MM.1S (cell line): ENCODE results near the gene MYH7.
"Not testable (repeated sequence)": the region's sequence is repeated elsewhere in the genome, so short reads cannot be mapped to it uniquely, and the experiment has no call there.

Experiments used
- DNase-seq: peaks from one replicate; pipeline ENCODE4 v3.0.0-alpha.2; 2015
- H2AFZ ChIP-seq: fragments of 300-600 bp; sonication (generic); 2 replicates; pipeline ENCODE4 v1.6.0; 2016; ENCODE audit warnings: antibody characterized with exemption, low read length
- H3F3A ChIP-seq: fragments of 300-600 bp; sonication (generic); 2 replicates; pipeline ENCODE4 v1.6.1; 2016; ENCODE audit warnings: mild to moderate bottlenecking, antibody characterized with exemption, low read length, moderate library complexity, mixed read lengths; ENCODE audit not compliant: insufficient read depth
- H3K27ac ChIP-seq: fragments of 300-600 bp; sonication (generic); 2 replicates; pipeline ENCODE4 v1.5.1; 2016; ENCODE audit warnings: mild to moderate bottlenecking, low read length
- H3K27me3 ChIP-seq: fragments of 300-600 bp; sonication (generic); replicated peaks from 2 replicates; pipeline ENCODE4 v1.6.0; 2016; ENCODE audit warnings: low read length; ENCODE audit not compliant: insufficient read depth
- H3K36me3 ChIP-seq: fragments of 300-600 bp; sonication (generic); replicated peaks from 2 replicates; pipeline ENCODE4 v1.6.1; 2016; ENCODE audit warnings: mild to moderate bottlenecking, low read length, mixed read lengths; ENCODE audit not compliant: insufficient read depth
- H3K4me1 ChIP-seq: fragments of 300-600 bp; sonication (generic); 2 replicates; pipeline ENCODE4 v1.6.1; 2016; ENCODE audit warnings: low read length, mixed read lengths
- H3K4me2 ChIP-seq: fragments of 300-600 bp; sonication (generic); 2 replicates; pipeline ENCODE4 v1.6.0; 2016; ENCODE audit warnings: low read depth, low read length
- H3K4me3 ChIP-seq: fragments of 300-600 bp; sonication (generic); 2 replicates; pipeline ENCODE4 v1.5.1; 2016; ENCODE audit warnings: low read length, mixed read lengths
- H3K79me2 ChIP-seq: fragments of 300-600 bp; sonication (generic); 2 replicates; pipeline ENCODE4 v1.6.1; 2016; ENCODE audit warnings: mixed run types, low read length, mixed read lengths
- H3K9ac ChIP-seq: fragments of 300-600 bp; sonication (generic); 2 replicates; pipeline ENCODE4 v1.6.1; 2016; ENCODE audit warnings: low read length, mixed read lengths
- H3K9me2 ChIP-seq: fragments of 300-600 bp; sonication (generic); replicated peaks from 2 replicates; pipeline ENCODE4 v1.6.1; 2016; ENCODE audit warnings: mild to moderate bottlenecking, low read length, mixed read lengths; ENCODE audit not compliant: insufficient read depth
- H3K9me3 ChIP-seq: fragments of 300-600 bp; sonication (generic); replicated peaks from 2 replicates; pipeline ENCODE4 v1.6.1; 2016; ENCODE audit warnings: mild to moderate bottlenecking, low read length, mixed read lengths; ENCODE audit not compliant: insufficient read depth
- H4K20me1 ChIP-seq: fragments of 300-600 bp; sonication (generic); 2 replicates; pipeline ENCODE4 v1.6.1; 2016; ENCODE audit warnings: mild to moderate bottlenecking, low read length, moderate library complexity, mixed read lengths; ENCODE audit not compliant: insufficient read depth
- CTCF ChIP-seq: fragments of 300-600 bp; sonication (generic); IDR thresholded peaks from 2 replicates; pipeline ENCODE4 v1.5.1; 2016; ENCODE audit warnings: antibody characterized with exemption, low read length, mixed read lengths
- EZH2 ChIP-seq: fragments of 300-600 bp; sonication (generic); optimal IDR thresholded peaks from 2 replicates; pipeline ENCODE3; 2017; ENCODE audit warnings: low read depth, mild to moderate bottlenecking, antibody characterized with exemption, low read length, mixed read lengths
- EZH2phosphoT487 ChIP-seq: fragments of 300-600 bp; sonication (generic); IDR thresholded peaks from 2 replicates; pipeline ENCODE4 v1.6.1; 2018; ENCODE audit warnings: antibody characterized with exemption, low read length

Gene MYH7

GRCh38 chr14:23428686-23429495 is 6.6 kb downstream of the MYH7 start:
- Histone ChIP-seq H3K4me3 (no peak overlapping the region), H3K9ac (no peak overlapping the region), H3K27ac (no peak overlapping the region), H4K20me1 (no peaks in the 10 kb centered on the region), H2AFZ (no peak overlapping the region), H3K9me2 (no peaks in the 10 kb centered on the region), H3K36me3 (no peaks in the 10 kb centered on the region), H3K27me3 (no peaks in the 10 kb centered on the region), H3K79me2 (no peaks in the 10 kb centered on the region), H3K4me2 (no peak overlapping the region), H3F3A (no peaks in the 10 kb centered on the region), H3K9me3 (no peaks in the 10 kb centered on the region), H3K4me1 (no peaks in the 10 kb centered on the region)
- DNase-seq, result no peak
- no peak for TF ChIP-seq CTCF
- no peak for TF ChIP-seq EZH2
- no peak for TF ChIP-seq EZH2phosphoT487

- not testable (repeated sequence) for H3K27ac ChIP-seq, DNase-seq, H3K27me3 ChIP-seq, H2AFZ ChIP-seq, H4K20me1 ChIP-seq, H3K4me1 ChIP-seq, H3K36me3 ChIP-seq, H3K9me2 ChIP-seq, H3F3A ChIP-seq, H3K4me3 ChIP-seq, H3K79me2 ChIP-seq, H3K9me3 ChIP-seq, H3K4me2 ChIP-seq, H3K9ac ChIP-seq
These were observed 9.7 kb downstream of the MYH7 start for GRCh38 chr14:23425798-23426197.

GRCh38 chr14:23425169-23425568 is 10.3 kb downstream of the MYH7 start:
- DNase-seq, result no peak
- Histone ChIP-seq H3K9ac (no peak overlapping the region), H3K4me1 (no peaks in the 10 kb centered on the region), H3K4me3 (no peak overlapping the region), H3K27me3 (no peaks in the 10 kb centered on the region), H3K36me3 (no peaks in the 10 kb centered on the region), H3K27ac (no peak overlapping the region), H3K9me3 (no peaks in the 10 kb centered on the region), H3K79me2 (no peaks in the 10 kb centered on the region), H3K9me2 (no peaks in the 10 kb centered on the region), H3K4me2 (no peak overlapping the region), H2AFZ (no peak overlapping the region), H3F3A (no peaks in the 10 kb centered on the region), H4K20me1 (no peaks in the 10 kb centered on the region)
- no peak for TF ChIP-seq EZH2phosphoT487
- no peak for TF ChIP-seq EZH2
- TF ChIP-seq CTCF, result no peak

GRCh38 chr14:23423657-23424056 is 11.8 kb downstream of the MYH7 start:
- no peaks in the 10 kb centered on the region for H3F3A ChIP-seq
- H3K9ac ChIP-seq, result no peak overlapping the region
- H3K9me2 ChIP-seq, result no peaks in the 10 kb centered on the region
- TF ChIP-seq EZH2, result no peak
- no peak for TF ChIP-seq EZH2phosphoT487
- no peak for TF ChIP-seq CTCF
- no peak overlapping the region for H3K4me2 ChIP-seq
- H3K36me3 ChIP-seq, result no peaks in the 10 kb centered on the region
- no peaks in the 10 kb centered on the region; the same call in 1 of the 2 replicates for H3K27me3 ChIP-seq
- H4K20me1 ChIP-seq, result no peaks in the 10 kb centered on the region
- H2AFZ ChIP-seq, result no peak overlapping the region
- H3K4me1 ChIP-seq, result no peaks in the 10 kb centered on the region
- H3K27ac ChIP-seq, result no peak overlapping the region
- H3K79me2 ChIP-seq, result no peaks in the 10 kb centered on the region
- H3K9me3 ChIP-seq, result no peaks in the 10 kb centered on the region
- DNase-seq, result no peak
- no peak overlapping the region for H3K4me3 ChIP-seq
